ENCODE results near the gene TRAPPC4. TPM values are rescaled to one million over a fixed set of nuclear protein-coding genes. Genes with fewer than 3 reads are reported as not detected.

Gene TRAPPC4
- total and polyA plus RNA-seq, 2 donors (not counting 1 experiment from before 2014, with no cell fraction given) = 60.6 to 109 TPM

GRCh38 chr11:119026970-119027369 lies 8.4 kb downstream of the TRAPPC4 start:
- TF ChIP-seq EZH2 (IDR thresholded peaks at IDR 0.05; ENCODE audit: low read length, missing control alignments) = no peak
- DNase-seq (ENCODE audit: low read depth in 2 of 2) = no peak
- H3K27me3 ChIP-seq (ENCODE audit: control insufficient read depth, insufficient read depth, low read length) = no peaks in the 10 kb centered on the region
- no peaks in the 10 kb centered on the region for H4K20me1 ChIP-seq (ENCODE audit: control insufficient read depth, extremely low read depth, insufficient read depth, low read length)
- H2AFZ ChIP-seq (ENCODE audit: low read length) = no peak overlapping the region
- no peaks in the 10 kb centered on the region for H3K79me2 ChIP-seq (ENCODE audit: control insufficient read depth, insufficient read depth, low read length)
- H3K36me3 ChIP-seq (ENCODE audit: control insufficient read depth, insufficient read depth, low read length) = peaks cover 14% of the 10 kb centered on the region
- no peak overlapping the region for H3K4me2 ChIP-seq (ENCODE audit: extremely low read depth, insufficient read depth, low read length)
- H3K4me1 ChIP-seq (ENCODE audit: control insufficient read depth, extremely low read depth, insufficient read depth, low read length) = no peaks in the 10 kb centered on the region
- H3K4me3 ChIP-seq (replicated peaks in 1 of 4; ENCODE audit: control extremely low read depth in 1 of 4, insufficient read depth in 1 of 4, low read depth in 3 of 4, low read length in 4 of 4) = no peak overlapping the region
- no peak overlapping the region for H3K9ac ChIP-seq (ENCODE audit: insufficient read depth, low read length)
- no peaks in the 10 kb centered on the region for H3K9me3 ChIP-seq (ENCODE audit: control insufficient read depth, insufficient read depth, low read depth, low read length)
- no peak overlapping the region for H3K27ac ChIP-seq (ENCODE audit: insufficient read depth, low read length)

DNA sequence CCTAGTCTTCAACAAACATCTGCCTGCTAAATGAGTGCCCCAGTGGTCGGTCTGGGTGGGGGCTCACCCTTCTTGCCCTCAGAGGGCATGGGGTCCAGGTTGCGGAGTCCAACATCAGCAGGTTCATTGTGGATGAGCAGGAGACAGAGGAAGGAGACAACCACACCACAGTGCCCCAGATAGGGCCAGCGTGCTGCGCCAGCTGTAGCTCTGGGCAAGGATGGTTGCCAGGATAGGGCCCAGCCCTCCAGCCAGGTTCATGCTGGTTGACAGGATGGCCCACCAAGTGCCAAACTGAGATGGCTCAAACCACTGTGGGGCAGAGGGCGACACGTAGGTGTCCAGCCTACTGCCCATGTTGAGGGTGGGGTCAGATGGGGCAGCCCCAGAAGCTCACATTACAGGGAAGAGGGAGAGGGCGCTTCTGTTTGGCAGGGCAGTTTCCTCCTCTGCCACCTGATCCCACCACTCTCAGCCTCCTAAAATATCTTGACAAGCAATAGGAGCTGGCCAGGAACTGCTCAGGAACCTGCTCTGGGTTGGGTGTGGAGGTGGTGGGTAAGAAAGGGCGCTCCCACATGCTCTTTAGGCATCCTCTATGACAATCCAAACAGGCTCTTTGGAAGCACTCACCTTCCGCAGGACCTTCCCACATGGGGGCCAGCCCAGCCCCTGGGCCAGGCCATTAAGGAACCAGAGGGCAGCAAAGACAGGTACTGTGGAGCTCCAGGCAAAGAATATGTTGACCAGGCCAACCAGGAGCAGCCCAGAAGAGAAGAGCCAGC lies 9.2 kb downstream of the TRAPPC4 start:
- no peak for DNase-seq (ENCODE audit: low read depth in 2 of 2)
- H3K4me3 ChIP-seq (replicated peaks in 1 of 4; ENCODE audit: control extremely low read depth in 1 of 4, insufficient read depth in 1 of 4, low read depth in 3 of 4, low read length in 4 of 4) = no peak overlapping the region
- peaks cover 14% of the 10 kb centered on the region for H3K36me3 ChIP-seq (ENCODE audit: control insufficient read depth, insufficient read depth, low read length)
- H3K9me3 ChIP-seq (ENCODE audit: control insufficient read depth, insufficient read depth, low read depth, low read length) = no peaks in the 10 kb centered on the region
- no peak overlapping the region for H3K4me2 ChIP-seq (ENCODE audit: extremely low read depth, insufficient read depth, low read length)
- no peak overlapping the region for H2AFZ ChIP-seq (ENCODE audit: low read length)
- H4K20me1 ChIP-seq (ENCODE audit: control insufficient read depth, extremely low read depth, insufficient read depth, low read length) = no peaks in the 10 kb centered on the region
- TF ChIP-seq CTCF (conservative IDR thresholded peaks at IDR 0.05 in 1 of 2, IDR thresholded peaks at IDR 0.05 in 1 of 2; ENCODE audit: low read depth in 1 of 2, low read length in 2 of 2) (no peak), EZH2 (IDR thresholded peaks at IDR 0.05; ENCODE audit: low read length, missing control alignments) (no peak)
- H3K79me2 ChIP-seq (ENCODE audit: control insufficient read depth, insufficient read depth, low read length) = no peaks in the 10 kb centered on the region
- no peak overlapping the region for H3K9ac ChIP-seq (ENCODE audit: insufficient read depth, low read length)
- no peaks in the 10 kb centered on the region for H3K27me3 ChIP-seq (ENCODE audit: control insufficient read depth, insufficient read depth, low read length)
- H3K27ac ChIP-seq (ENCODE audit: insufficient read depth, low read length) = no peak overlapping the region
- H3K4me1 ChIP-seq (ENCODE audit: control insufficient read depth, extremely low read depth, insufficient read depth, low read length) = no peaks in the 10 kb centered on the region

- Histone ChIP-seq H4K20me1 (ENCODE audit: control insufficient read depth, extremely low read depth, insufficient read depth, low read length) (no peaks in the 10 kb centered on the region), H3K9ac (ENCODE audit: insufficient read depth, low read length) (no peak overlapping the region), H3K9me3 (ENCODE audit: control insufficient read depth, insufficient read depth, low read depth, low read length) (no peaks in the 10 kb centered on the region), H3K79me2 (ENCODE audit: control insufficient read depth, insufficient read depth, low read length) (no peaks in the 10 kb centered on the region), H3K27me3 (ENCODE audit: control insufficient read depth, insufficient read depth, low read length) (no peaks in the 10 kb centered on the region), H3K4me3 (replicated peaks in 1 of 4; ENCODE audit: control extremely low read depth in 1 of 4, insufficient read depth in 1 of 4, low read depth in 3 of 4, low read length in 4 of 4) (no peak overlapping the region), H2AFZ (ENCODE audit: low read length) (no peak overlapping the region), H3K4me2 (ENCODE audit: extremely low read depth, insufficient read depth, low read length) (no peak overlapping the region), H3K4me1 (ENCODE audit: control insufficient read depth, extremely low read depth, insufficient read depth, low read length) (no peaks in the 10 kb centered on the region), H3K36me3 (ENCODE audit: control insufficient read depth, insufficient read depth, low read length) (peaks cover 12% of the 10 kb centered on the region), H3K27ac (ENCODE audit: insufficient read depth, low read length) (no peak overlapping the region)
- no peak for TF ChIP-seq CTCF (conservative IDR thresholded peaks at IDR 0.05 in 1 of 2, IDR thresholded peaks at IDR 0.05 in 1 of 2; ENCODE audit: low read depth in 1 of 2, low read length in 2 of 2)
- DNase-seq (ENCODE audit: low read depth in 2 of 2) = no peak
These were observed 9.9 kb downstream of the TRAPPC4 start for GRCh38 chr11:119028346-119029068.

All from fibroblast of lung (primary cell).